ENCODE results near the gene CLEC4C.

DNA sequence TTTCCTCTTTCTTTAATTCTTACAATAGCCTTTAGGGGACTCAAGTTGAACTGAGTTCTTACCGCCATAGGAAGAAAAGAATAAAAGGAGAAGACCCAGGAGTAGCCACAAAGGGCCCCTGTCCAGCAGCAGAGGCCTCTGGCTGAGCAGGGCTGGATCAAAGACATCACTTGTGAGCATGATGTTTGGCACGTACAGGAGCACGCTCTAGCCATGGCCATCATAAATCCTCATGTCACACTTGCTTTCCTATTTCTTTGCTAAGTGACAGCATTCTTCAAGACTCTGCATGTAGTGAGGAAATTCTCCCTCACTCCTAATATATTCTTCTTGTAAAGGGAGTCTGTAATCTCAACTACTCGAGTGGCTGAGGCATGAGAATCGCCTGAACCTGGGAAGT lies 15.7 kb downstream of the CLEC4C start:
- TF ChIP-seq, protein P1, sequence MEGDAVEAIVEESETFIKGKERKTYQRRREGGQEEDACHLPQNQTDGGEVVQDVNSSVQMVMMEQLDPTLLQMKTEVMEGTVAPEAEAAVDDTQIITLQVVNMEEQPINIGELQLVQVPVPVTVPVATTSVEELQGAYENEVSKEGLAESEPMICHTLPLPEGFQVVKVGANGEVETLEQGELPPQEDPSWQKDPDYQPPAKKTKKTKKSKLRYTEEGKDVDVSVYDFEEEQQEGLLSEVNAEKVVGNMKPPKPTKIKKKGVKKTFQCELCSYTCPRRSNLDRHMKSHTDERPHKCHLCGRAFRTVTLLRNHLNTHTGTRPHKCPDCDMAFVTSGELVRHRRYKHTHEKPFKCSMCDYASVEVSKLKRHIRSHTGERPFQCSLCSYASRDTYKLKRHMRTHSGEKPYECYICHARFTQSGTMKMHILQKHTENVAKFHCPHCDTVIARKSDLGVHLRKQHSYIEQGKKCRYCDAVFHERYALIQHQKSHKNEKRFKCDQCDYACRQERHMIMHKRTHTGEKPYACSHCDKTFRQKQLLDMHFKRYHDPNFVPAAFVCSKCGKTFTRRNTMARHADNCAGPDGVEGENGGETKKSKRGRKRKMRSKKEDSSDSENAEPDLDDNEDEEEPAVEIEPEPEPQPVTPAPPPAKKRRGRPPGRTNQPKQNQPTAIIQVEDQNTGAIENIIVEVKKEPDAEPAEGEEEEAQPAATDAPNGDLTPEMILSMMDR (conservative IDR thresholded peaks at IDR 0.05 in 1 of 2, IDR thresholded peaks at IDR 0.05 in 1 of 2; ENCODE audit: extremely low read depth in 1 of 2, insufficient read depth in 1 of 2, low read depth in 1 of 2, low read length in 2 of 2), result no peak
- no peak for TF ChIP-seq EZH2 (IDR thresholded peaks at IDR 0.05; ENCODE audit: borderline replicate concordance, low read length)

All from mammary epithelial cell (primary cell).